ENCODE measurements around the gene IL17RC.

IL17RC gene

DNA sequence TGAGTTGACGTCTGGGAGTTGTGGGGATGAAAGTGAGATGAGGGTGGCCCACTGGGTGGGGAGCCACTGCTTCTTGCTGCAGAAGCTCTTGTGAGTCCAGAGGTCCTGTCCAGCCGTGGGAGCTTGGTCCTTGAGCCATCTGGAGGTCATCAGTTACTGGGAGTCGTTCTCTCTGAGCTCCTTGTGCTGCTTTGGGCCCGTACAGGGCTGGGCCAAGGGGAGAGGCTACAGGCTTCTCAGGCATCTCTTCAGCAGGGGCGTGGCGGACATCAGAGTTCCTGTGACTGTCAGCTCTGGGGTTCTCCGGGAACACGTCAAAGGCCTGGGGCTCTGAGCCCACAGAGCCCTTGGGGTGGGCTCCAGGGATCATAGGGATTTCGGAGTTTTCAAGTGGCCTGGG, 32.7 kb downstream of the IL17RC start:
- Histone ChIP-seq H3K9ac (ENCODE audit: low read length) (no peak overlapping the region), H3F3A (ENCODE audit: insufficient read depth, low read length) (no peaks in the 10 kb centered on the region), H3K9me2 (ENCODE audit: low read depth, low read length) (no peaks in the 10 kb centered on the region), H3K27me3 (ENCODE audit: insufficient read depth, low read length) (no peaks in the 10 kb centered on the region), H4K20me1 (ENCODE audit: insufficient read depth, low read length) (no peaks in the 10 kb centered on the region), H2AFZ (ENCODE audit: low read length) (no peak overlapping the region), H3K4me1 (ENCODE audit: insufficient read depth, low read length, severe bottlenecking) (peaks cover 12% of the 10 kb centered on the region), H3K4me3 (ENCODE audit: low read depth, low read length, poor library complexity, severe bottlenecking) (no peak overlapping the region), H3K36me3 (ENCODE audit: insufficient read depth, low read length) (no peaks in the 10 kb centered on the region), H3K27ac (ENCODE audit: low read depth, low read length, poor library complexity, severe bottlenecking) (no peak overlapping the region), H3K9me3 (ENCODE audit: low read length) (no peaks in the 10 kb centered on the region), H3K4me2 (ENCODE audit: low read length) (no peak overlapping the region), H3K79me2 (ENCODE audit: insufficient read depth, low read length) (no peaks in the 10 kb centered on the region)
- TF ChIP-seq, protein P1, sequence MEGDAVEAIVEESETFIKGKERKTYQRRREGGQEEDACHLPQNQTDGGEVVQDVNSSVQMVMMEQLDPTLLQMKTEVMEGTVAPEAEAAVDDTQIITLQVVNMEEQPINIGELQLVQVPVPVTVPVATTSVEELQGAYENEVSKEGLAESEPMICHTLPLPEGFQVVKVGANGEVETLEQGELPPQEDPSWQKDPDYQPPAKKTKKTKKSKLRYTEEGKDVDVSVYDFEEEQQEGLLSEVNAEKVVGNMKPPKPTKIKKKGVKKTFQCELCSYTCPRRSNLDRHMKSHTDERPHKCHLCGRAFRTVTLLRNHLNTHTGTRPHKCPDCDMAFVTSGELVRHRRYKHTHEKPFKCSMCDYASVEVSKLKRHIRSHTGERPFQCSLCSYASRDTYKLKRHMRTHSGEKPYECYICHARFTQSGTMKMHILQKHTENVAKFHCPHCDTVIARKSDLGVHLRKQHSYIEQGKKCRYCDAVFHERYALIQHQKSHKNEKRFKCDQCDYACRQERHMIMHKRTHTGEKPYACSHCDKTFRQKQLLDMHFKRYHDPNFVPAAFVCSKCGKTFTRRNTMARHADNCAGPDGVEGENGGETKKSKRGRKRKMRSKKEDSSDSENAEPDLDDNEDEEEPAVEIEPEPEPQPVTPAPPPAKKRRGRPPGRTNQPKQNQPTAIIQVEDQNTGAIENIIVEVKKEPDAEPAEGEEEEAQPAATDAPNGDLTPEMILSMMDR (IDR thresholded peaks at IDR 0.05; ENCODE audit: low read length) = no peak
- TF ChIP-seq EZH2 (IDR thresholded peaks at IDR 0.05; ENCODE audit: borderline replicate concordance, low read length) = no peak

DNA sequence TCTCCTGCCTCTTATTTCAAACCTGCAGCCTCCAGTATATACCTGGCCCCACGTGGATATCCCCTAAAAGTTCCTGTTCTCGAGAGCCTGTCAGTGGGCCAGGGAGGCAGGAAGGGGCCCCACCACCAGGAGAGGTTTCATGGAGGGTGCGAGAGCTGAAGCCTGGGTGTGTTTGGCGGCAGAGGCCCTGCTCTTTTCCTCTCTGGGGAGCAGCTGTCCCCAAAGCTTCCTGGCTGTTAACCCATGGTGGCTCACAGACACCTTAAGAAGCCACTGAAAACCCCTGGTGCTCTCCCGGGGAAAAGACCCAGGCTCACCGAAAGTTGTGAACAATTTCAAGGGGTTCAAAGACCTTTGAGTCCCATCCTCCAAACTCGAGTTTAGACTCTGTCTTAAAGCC, 34.2 kb downstream of the IL17RC start:
- no peaks in the 10 kb centered on the region for H3K36me3 ChIP-seq (ENCODE audit: insufficient read depth, low read length)
- H3K79me2 ChIP-seq (ENCODE audit: insufficient read depth, low read length) = no peaks in the 10 kb centered on the region
- H3K4me1 ChIP-seq (ENCODE audit: insufficient read depth, low read length, severe bottlenecking) = peaks cover 12% of the 10 kb centered on the region
- peak overlapping the region; percentile 71; the same call in 1 of the 2 replicates for H3K4me2 ChIP-seq (ENCODE audit: low read length)
- no peak overlapping the region for H3K9ac ChIP-seq (ENCODE audit: low read length)
- no peaks in the 10 kb centered on the region for H3K9me3 ChIP-seq (ENCODE audit: low read length)
- H3K27ac ChIP-seq (ENCODE audit: low read depth, low read length, poor library complexity, severe bottlenecking) = no peak overlapping the region
- TF ChIP-seq EZH2 (IDR thresholded peaks at IDR 0.05; ENCODE audit: borderline replicate concordance, low read length) = no peak
- TF ChIP-seq, protein P1 (IDR thresholded peaks at IDR 0.05; ENCODE audit: low read length) = no peak
- no peaks in the 10 kb centered on the region for H4K20me1 ChIP-seq (ENCODE audit: insufficient read depth, low read length)
- H2AFZ ChIP-seq (ENCODE audit: low read length) = no peak overlapping the region
- H3F3A ChIP-seq (ENCODE audit: insufficient read depth, low read length) = no peaks in the 10 kb centered on the region
- H3K9me2 ChIP-seq (ENCODE audit: low read depth, low read length) = no peaks in the 10 kb centered on the region
- H3K27me3 ChIP-seq (ENCODE audit: insufficient read depth, low read length) = no peaks in the 10 kb centered on the region
- no peak overlapping the region for H3K4me3 ChIP-seq (ENCODE audit: low read depth, low read length, poor library complexity, severe bottlenecking)

GRCh38 chr3:9951598-9951961, 34.7 kb downstream of the IL17RC start:
- no peaks in the 10 kb centered on the region for H3K9me3 ChIP-seq (ENCODE audit: low read length)
- no peaks in the 10 kb centered on the region for H4K20me1 ChIP-seq (ENCODE audit: insufficient read depth, low read length)
- no peak overlapping the region for H3K27ac ChIP-seq (ENCODE audit: low read depth, low read length, poor library complexity, severe bottlenecking)
- H3K4me2 ChIP-seq (ENCODE audit: low read length) = peak overlapping the region; percentile 71
- no peaks in the 10 kb centered on the region for H3K9me2 ChIP-seq (ENCODE audit: low read depth, low read length)
- no peaks in the 10 kb centered on the region for H3K79me2 ChIP-seq (ENCODE audit: insufficient read depth, low read length)
- H2AFZ ChIP-seq (ENCODE audit: low read length) = no peak overlapping the region
- H3K27me3 ChIP-seq (ENCODE audit: insufficient read depth, low read length) = no peaks in the 10 kb centered on the region
- H3K36me3 ChIP-seq (ENCODE audit: insufficient read depth, low read length) = no peaks in the 10 kb centered on the region
- peak overlapping the region; percentile 63 for H3K4me3 ChIP-seq (ENCODE audit: low read depth, low read length, poor library complexity, severe bottlenecking)
- no peaks in the 10 kb centered on the region for H3F3A ChIP-seq (ENCODE audit: insufficient read depth, low read length)
- peaks cover 12% of the 10 kb centered on the region for H3K4me1 ChIP-seq (ENCODE audit: insufficient read depth, low read length, severe bottlenecking)
- H3K9ac ChIP-seq (ENCODE audit: low read length) = peak overlapping the region; percentile 51; the same call in 1 of the 2 replicates
- no peak for TF ChIP-seq EZH2 (IDR thresholded peaks at IDR 0.05; ENCODE audit: borderline replicate concordance, low read length)
- TF ChIP-seq, protein P1 (IDR thresholded peaks at IDR 0.05; ENCODE audit: low read length) = no peak
